Astrocyte of the cerebellum (primary cell): Measurements from ENCODE around the gene CLUH.
"Not testable (repeated sequence)": the region's sequence is repeated elsewhere in the genome, so short reads cannot be mapped to it uniquely, and the experiment has no call there.

Source experiments
- DNase-seq: peaks from one replicate; pipeline ENCODE4 v3.0.0-alpha.2; 2011; ENCODE audit warnings: low read depth
- H3K4me3 ChIP-seq: 2 replicates; pipeline ENCODE4 v1.5.1; 2011; ENCODE audit warnings: mild to moderate bottlenecking, low read depth, low read length, moderate library complexity
- in situ Hi-C: cut with HindIII; loops from 2 replicates; pipeline ENCODE4 v1.10.0; 2017; ENCODE audit warnings: low sequenced_read_pairs
- TF ChIP-seq, protein P1 (sequence below): IDR thresholded peaks from 2 replicates; pipeline ENCODE4 v1.5.1; 2012; ENCODE audit warnings: low read length, low read depth, moderate library complexity, mild to moderate bottlenecking; ENCODE audit errors: missing control alignments

Gene CLUH

DNA sequence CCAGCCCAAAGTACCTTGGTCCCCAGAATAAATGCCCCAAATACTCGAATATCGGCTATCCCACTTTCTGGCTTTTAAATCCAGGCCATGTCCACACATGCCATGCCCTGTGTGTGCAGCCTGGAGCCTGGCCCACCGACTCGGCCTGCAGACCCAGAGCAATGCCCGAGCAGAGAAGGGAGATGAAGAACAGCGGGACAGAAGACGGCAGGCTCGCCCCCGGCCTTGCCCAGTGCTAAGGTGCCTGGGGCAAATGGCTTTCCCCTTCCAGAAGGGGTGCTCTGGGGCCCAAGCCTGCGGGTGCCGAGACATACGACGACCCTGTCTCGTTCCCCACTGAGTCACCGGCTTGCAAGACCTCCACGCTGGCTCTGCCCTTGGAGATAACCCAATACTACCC lies 8.0 kb downstream of the CLUH start:
- no peak overlapping the region for H3K4me3 ChIP-seq
- no peak for DNase-seq
- TF ChIP-seq, protein P1, sequence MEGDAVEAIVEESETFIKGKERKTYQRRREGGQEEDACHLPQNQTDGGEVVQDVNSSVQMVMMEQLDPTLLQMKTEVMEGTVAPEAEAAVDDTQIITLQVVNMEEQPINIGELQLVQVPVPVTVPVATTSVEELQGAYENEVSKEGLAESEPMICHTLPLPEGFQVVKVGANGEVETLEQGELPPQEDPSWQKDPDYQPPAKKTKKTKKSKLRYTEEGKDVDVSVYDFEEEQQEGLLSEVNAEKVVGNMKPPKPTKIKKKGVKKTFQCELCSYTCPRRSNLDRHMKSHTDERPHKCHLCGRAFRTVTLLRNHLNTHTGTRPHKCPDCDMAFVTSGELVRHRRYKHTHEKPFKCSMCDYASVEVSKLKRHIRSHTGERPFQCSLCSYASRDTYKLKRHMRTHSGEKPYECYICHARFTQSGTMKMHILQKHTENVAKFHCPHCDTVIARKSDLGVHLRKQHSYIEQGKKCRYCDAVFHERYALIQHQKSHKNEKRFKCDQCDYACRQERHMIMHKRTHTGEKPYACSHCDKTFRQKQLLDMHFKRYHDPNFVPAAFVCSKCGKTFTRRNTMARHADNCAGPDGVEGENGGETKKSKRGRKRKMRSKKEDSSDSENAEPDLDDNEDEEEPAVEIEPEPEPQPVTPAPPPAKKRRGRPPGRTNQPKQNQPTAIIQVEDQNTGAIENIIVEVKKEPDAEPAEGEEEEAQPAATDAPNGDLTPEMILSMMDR, result no peak
- in situ Hi-C loops, result no loop called here

DNA sequence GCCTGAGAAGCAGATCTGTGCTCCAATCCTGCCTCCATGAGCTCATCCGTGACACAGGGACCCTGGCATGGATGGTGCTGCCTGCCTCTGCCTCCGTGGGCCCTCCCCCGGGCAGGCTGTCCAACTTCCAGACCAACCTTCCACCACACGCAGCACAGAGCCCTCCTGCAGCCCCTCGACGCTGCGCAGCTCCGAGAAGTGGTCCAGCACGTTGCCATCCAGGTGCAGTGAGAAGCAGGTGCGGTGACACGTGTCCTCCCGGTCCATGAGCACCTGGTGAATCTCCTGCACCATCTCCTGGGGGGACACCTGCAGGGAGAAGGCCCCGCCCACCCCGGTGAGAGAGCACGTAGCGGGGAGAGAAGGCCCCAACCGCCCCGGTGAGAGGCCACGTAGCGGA lies 8.4 kb downstream of the CLUH start:
- no peak overlapping the region for H3K4me3 ChIP-seq
- DNase-seq, result no peak
- in situ Hi-C loops, result no loop called here
- TF ChIP-seq, protein P1, result no peak

DNA sequence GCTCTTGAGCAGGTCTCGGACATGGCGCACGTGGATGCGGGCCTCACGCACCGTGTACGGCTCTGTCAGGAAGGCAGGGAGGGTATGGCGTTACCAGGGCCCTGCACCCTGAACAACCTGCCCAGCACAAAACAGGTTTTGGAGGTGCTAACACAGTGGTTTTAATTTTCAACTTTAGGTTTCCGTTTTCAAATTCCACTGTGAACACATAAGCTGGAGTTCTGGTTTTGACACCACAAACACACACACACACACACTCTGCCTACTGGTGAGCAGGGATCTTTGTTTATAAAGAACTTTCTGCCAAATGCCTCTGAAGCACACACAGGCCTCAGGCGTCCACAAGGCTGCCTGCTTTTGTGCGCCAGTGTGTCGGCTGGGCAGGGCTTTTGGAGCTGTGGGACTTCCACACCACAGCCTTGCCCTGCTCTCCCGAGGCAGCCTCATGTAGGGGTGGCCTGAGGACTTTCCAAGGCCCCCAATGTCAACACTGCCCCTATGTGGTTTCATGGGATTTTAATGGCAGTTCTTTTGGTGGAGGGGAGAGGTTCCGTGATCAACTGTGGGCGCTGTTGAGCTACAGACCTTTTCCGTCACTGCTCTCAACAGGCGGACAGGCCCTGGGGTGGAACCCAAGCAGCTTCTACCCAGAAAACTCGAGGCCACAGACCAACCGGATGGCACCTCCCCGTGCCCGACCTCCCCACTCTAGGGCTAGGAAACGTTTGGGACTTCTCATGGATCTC lies 9.4 kb downstream of the CLUH start:
- TF ChIP-seq, protein P1, result no peak
- in situ Hi-C loops, result no loop called here
- no peak overlapping the region for H3K4me3 ChIP-seq
- no peak for DNase-seq

DNA sequence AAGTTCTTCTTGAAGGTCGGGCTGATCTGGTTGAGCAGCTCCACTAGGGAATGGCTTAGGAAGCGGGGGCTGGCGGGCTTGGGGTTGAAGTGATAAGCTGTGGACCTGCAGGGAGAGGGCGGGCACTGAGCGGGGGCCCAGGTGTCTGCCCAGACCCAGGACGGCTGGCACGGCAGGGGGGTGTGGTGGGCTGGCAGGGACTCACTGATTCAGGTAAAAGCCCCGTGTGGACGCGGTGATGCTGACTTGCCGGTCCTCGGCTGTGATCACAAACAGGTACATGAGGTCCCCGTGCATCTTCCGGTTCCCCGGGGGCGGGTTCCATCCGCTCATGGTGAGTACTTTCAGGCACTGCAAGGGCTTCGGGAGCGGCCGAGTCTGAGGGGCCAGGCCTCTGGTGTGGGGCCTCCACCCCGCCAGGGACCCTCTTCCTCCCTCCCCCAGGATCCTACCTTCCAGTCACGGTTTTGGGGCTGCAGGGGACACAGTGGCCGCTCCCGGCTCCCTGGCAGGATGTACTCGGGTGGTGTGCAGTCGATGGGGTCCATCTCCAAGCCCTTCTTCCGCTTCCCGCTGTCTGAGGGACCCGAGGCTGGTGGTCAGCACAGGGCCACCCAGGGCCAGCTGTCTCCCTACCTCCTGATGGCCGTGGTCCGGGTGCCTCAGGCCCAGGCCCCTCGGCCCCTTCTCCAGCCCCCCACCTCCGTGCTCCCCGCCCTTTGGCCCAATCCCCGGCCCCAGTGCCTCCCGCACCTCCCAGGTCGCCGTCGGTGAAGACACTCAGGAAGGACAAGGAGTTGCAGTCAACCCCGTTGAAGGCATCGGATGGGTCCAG lies 10.2 kb downstream of the CLUH start:
- in situ Hi-C loops, result no loop called here
- TF ChIP-seq, protein P1, result no peak
- H3K4me3 ChIP-seq, result no peak overlapping the region
- no peak for DNase-seq

DNA sequence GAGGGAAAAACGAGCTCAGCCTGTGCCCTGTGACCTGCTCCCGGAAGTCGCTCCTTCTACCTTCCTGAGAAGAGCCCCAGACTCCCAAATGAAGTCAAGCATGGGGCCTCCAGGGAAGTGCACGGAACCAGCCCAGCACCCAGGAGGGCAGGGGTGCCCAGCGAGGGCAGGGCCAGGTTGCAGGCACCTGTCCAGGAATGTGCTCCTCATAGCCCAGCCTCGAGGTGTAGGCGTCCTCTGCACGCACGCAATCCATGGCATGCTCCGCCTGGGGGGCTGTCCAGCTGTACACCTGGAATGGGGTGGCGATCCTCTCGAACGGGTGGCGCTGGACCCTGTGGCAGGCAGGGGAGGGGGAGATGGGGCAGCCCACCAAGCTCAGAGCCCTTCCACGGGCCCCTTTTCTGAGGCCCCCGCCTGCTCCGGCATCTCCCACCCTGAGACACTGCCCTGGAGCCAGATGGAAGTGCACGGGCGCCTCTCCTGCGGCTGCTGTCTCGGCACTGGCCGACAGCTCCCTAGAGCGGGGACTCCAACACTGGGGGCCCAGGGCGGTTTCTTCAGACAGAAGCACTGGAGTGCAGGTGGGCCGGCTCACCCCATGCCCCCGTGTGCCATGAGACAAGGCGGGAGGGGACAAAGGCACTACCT lies 10.9 kb downstream of the CLUH start:
- TF ChIP-seq, protein P1, result no peak
- in situ Hi-C loops, result no loop called here
- H3K4me3 ChIP-seq, result no peak overlapping the region
- DNase-seq, result no peak

DNA sequence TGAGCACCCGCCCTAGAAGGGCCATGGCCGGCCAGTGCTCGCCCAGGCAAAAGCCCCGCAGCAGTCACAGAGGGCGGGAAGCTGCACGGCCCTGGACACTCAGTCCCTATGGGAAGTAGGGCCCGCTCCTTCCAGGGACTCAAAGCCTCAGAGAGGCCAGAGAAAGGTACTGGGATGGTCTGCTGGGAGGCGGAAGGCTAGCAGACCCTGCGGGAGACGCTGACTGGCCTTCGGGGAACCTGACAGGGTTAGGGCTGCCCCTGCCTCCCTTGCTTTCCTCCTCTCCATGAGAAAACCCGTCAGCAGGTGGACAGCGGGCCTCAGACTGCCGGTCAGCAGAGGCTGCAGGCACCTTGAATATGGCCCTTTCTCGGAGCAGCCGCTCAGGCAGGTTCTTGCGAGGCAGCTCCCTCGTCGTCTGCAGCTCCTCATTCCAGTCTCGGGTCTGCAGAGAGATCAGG lies 11.5 kb downstream of the CLUH start:
- in situ Hi-C loops, result no loop called here
- DNase-seq, result no peak
- no peak overlapping the region for H3K4me3 ChIP-seq
- TF ChIP-seq, protein P1, result no peak

DNA sequence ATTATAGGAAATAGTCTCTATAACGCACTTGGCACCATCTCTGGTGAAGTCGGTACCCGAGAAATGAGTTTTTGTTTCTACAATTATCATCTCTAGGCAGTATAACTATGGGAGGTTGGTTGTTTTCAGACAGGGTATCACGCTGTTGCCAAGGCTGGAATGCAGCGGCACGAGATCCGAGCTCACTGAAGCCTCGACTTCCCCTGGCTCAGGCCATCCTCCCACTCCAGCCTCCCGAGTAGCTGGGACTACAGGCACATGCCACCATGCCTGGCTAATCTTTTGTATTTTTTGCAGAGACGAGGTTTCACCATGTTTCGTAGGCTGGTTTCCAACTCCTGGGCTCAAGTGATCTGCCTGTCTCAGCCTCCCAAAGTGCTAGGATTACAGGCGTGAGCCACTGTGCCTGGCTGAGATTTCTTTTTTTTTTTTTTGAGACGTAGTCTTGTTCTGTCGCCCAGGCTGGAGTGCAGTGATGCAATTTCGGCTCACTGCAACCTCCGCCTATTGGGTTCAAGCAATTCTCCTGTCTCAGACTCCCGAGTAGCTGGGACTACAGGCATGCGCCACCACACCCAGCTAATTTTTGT lies 12.3 kb downstream of the CLUH start:
- in situ Hi-C loops, H3K4me3 ChIP-seq, DNase-seq: not testable (repeated sequence)
